GM13977 (cell line): ENCODE data around the gene SRA1.

Experiments used
- DNase-seq: peaks from one replicate; pipeline ENCODE4 v3.0.0; 2012; ENCODE audit warnings: low spot score
- CTCF ChIP-seq: IDR thresholded peaks from 2 replicates; pipeline ENCODE4 v1.5.1; 2012; ENCODE audit warnings: mild to moderate bottlenecking, control low read depth; ENCODE audit not compliant: insufficient read depth; ENCODE audit errors: extremely low read depth, missing control alignments
- in situ Hi-C: fragments of 300-500 bp; cut with MboI; formaldehyde crosslinking; loops from one replicate; pipeline ENCODE4 v1.12.0; 2022; ENCODE audit warnings: low sequenced_read_pairs, low pct_unique_long_range_greater_than_20kb, mixed read lengths, inconsistent platforms; ENCODE audit not compliant: unreplicated experiment

Gene SRA1

GRCh38 chr5:140540227-140540626, 17.0 kb downstream of the SRA1 start:
- no peak for TF ChIP-seq CTCF
- in situ Hi-C loops: no loop called here

GRCh38 chr5:140524003-140524402, 33.3 kb downstream of the SRA1 start:
- DNase-seq: no peak
- in situ Hi-C loops: no loop called here
- TF ChIP-seq CTCF: no peak

More at GRCh38 chr5:140540227-140540626, 17.0 kb downstream of the SRA1 start:
- DNase-seq: no peak

GRCh38 chr5:140513124-140513523, 44.1 kb downstream of the SRA1 start:
- in situ Hi-C loops: no loop called here
- TF ChIP-seq CTCF: no peak
- DNase-seq: no peak

GRCh38 chr5:140509898-140510297, 47.4 kb downstream of the SRA1 start:
- TF ChIP-seq CTCF: no peak
- no peak for DNase-seq
- in situ Hi-C loops: no loop called here

- in situ Hi-C loops: no loop called here
- no peak for TF ChIP-seq CTCF
- DNase-seq: no peak
Measured at GRCh38 chr5:140502834-140503233, 54.4 kb downstream of the SRA1 start.
